ENCODE data around the gene CDKN1C.

- no peak for TF ChIP-seq CTCF (IDR thresholded peaks at IDR 0.05; ENCODE audit: poor library complexity, severe bottlenecking)
- TF ChIP-seq REST (IDR thresholded peaks at IDR 0.05; ENCODE audit: borderline replicate concordance), result no peak
- TF ChIP-seq TAF1 (IDR thresholded peaks at IDR 0.05; ENCODE audit: low read depth), result no peak
- TF ChIP-seq EZH2 (IDR thresholded peaks at IDR 0.05; ENCODE audit: borderline replicate concordance, insufficient read depth, low read length, poor library complexity, severe bottlenecking), result no peak
- no peak for TF ChIP-seq POLR2AphosphoS5 (IDR thresholded peaks at IDR 0.05)
Observed at GRCh38 chr11:2911785-2912391, 26.3 kb upstream of the CDKN1C start.

All from neural cell (in vitro differentiated cells).